Endothelial cell of umbilical vein (primary cell): ENCODE measurements around the gene HMGXB3. TPM values are rescaled to one million over a fixed set of nuclear protein-coding genes. Genes with fewer than 3 reads are reported as not detected.

ENCODE experiments used
- BruUV-seq: library from RNA; stranded (reverse); fragments of 400-500 nt; replicated peaks from 2 replicates; lab custom pipeline; 2021; lab: Mats Ljungman, UMichigan
- CTCF ChIA-PET: fragments of 300-600, 350-600 bp; sonication (Branson Sonifier 250); formaldehyde crosslinking; loops from one replicate; lab custom pipeline; 2021; ENCODE audit warnings: antibody characterized with exemption, inconsistent platforms; lab: Charles Lee
- POLR2A ChIA-PET: fragments of 300-600, 350-600 bp; sonication (Branson Sonifier 250); formaldehyde crosslinking; loops from one replicate; lab custom pipeline; 2021; ENCODE audit warnings: antibody characterized with exemption, inconsistent platforms; lab: Charles Lee
- DNase-seq: peaks from one replicate; pipeline ENCODE4 v3.0.0-alpha.2; 2011; ENCODE audit warnings: low read depth, low spot score
- FAIRE-seq: peaks from 2 replicates; lab custom pipeline; 2011; peaks lifted over from hg19 to GRCh38; lab: Jason Lieb, UNC
- H2AFZ ChIP-seq: 2 replicates; pipeline ENCODE4 v1.6.0; 2012; ENCODE audit warnings: low read depth, low read length, control low read depth, inconsistent platforms
- H3K27ac ChIP-seq: 2 replicates; pipeline ENCODE4 v1.5.1; 2011; ENCODE audit warnings: low read depth, mild to moderate bottlenecking, control low read depth, low read length, moderate library complexity; ENCODE audit not compliant: insufficient read depth
- H3K27me3 ChIP-seq, 2 experiments: 2 replicates each; pipeline versions ENCODE4 v1.6.0 to v1.6.1; 2011; ENCODE audit warnings: low read length in 2 of 2, mixed read lengths in 1 of 2; ENCODE audit not compliant: control insufficient read depth in 2 of 2, insufficient read depth in 2 of 2
- H3K36me3 ChIP-seq, 2 experiments: 2 replicates in 1 of 2; 3 replicates in 1 of 2; pipeline ENCODE4 v1.5.1; 2011; ENCODE audit warnings: low read length in 2 of 2, mild to moderate bottlenecking in 1 of 2, moderate library complexity in 1 of 2; ENCODE audit not compliant: control insufficient read depth in 2 of 2, insufficient read depth in 2 of 2; ENCODE audit errors: extremely low read depth in 1 of 2
- H3K4me1 ChIP-seq: 3 replicates; pipeline ENCODE4 v1.5.1; 2011; ENCODE audit warnings: mild to moderate bottlenecking, low read length; ENCODE audit not compliant: control insufficient read depth, insufficient read depth; ENCODE audit errors: extremely low read depth
- H3K4me2 ChIP-seq: 2 replicates; pipeline ENCODE4 v1.6.1; 2011; ENCODE audit warnings: low read length, control low read depth, mixed read lengths; ENCODE audit not compliant: insufficient read depth
- H3K4me3 ChIP-seq, 3 experiments: fragments of 200-600 bp in 1 of 3; sonication (generic), shearing (Covaris generic) in 1 of 3; replicated peaks in 1 of 3; 2 replicates each; pipeline ENCODE4 v1.5.1; 2011 to 2016; ENCODE audit warnings: control low read depth in 3 of 3, low read length in 3 of 3, mild to moderate bottlenecking in 2 of 3, inconsistent platforms in 1 of 3, low read depth in 1 of 3, moderate library complexity in 1 of 3; ENCODE audit not compliant: insufficient read depth in 1 of 3
- H3K79me2 ChIP-seq: 2 replicates; pipeline ENCODE4 v1.6.0; 2012; ENCODE audit warnings: low read length, inconsistent platforms; ENCODE audit not compliant: control insufficient read depth, insufficient read depth
- H3K9ac ChIP-seq: replicated peaks from 2 replicates; pipeline ENCODE3; 2011; ENCODE audit warnings: low read length, control low read depth; ENCODE audit not compliant: insufficient read depth; ENCODE audit errors: extremely low read depth
- H3K9me1 ChIP-seq: replicated peaks from 3 replicates; pipeline ENCODE4 v1.6.0; 2011; ENCODE audit warnings: mild to moderate bottlenecking, low read length; ENCODE audit not compliant: control insufficient read depth, insufficient read depth; ENCODE audit errors: extremely low read depth
- H3K9me3 ChIP-seq: replicated peaks from 2 replicates; pipeline ENCODE4 v1.5.1; 2012; ENCODE audit warnings: low read length, inconsistent platforms; ENCODE audit not compliant: control insufficient read depth, insufficient read depth
- H4K20me1 ChIP-seq: replicated peaks from 2 replicates; pipeline ENCODE3; 2011; ENCODE audit warnings: mild to moderate bottlenecking, low read length; ENCODE audit not compliant: control insufficient read depth, insufficient read depth; ENCODE audit errors: extremely low read depth
- CTCF ChIP-seq, 2 donors: IDR thresholded peaks; 1 replicate in 1 of 2; 2 replicates in 1 of 2; pipeline ENCODE4 v1.5.1; 2011; ENCODE audit warnings: low read length in 2 of 2, mild to moderate bottlenecking in 2 of 2, moderate library complexity in 2 of 2, control low read depth in 1 of 2, inconsistent platforms in 1 of 2, low read depth in 1 of 2; ENCODE audit not compliant: insufficient read depth in 1 of 2; ENCODE audit errors: extremely low read depth in 1 of 2
- EZH2 ChIP-seq: IDR thresholded peaks from 2 replicates; pipeline ENCODE4 v1.6.1; 2012; ENCODE audit warnings: borderline replicate concordance, low read depth, mild to moderate bottlenecking, moderate library complexity, low read length, inconsistent platforms; ENCODE audit not compliant: severe bottlenecking
- FOS ChIP-seq: IDR thresholded peaks from 2 replicates; pipeline ENCODE4 v1.6.1; 2011; ENCODE audit warnings: mild to moderate bottlenecking, low read length, moderate library complexity, borderline replicate concordance; ENCODE audit not compliant: insufficient read depth
- GATA2 ChIP-seq: IDR thresholded peaks from 2 replicates; pipeline ENCODE4 v1.7.0; 2011; ENCODE audit warnings: low read depth, mild to moderate bottlenecking, moderate library complexity, mixed read lengths, low read length; ENCODE audit not compliant: insufficient read length, insufficient read depth
- JUN ChIP-seq: IDR thresholded peaks from 2 replicates; pipeline ENCODE4 v1.6.1; 2011; ENCODE audit warnings: borderline replicate concordance, low read depth; ENCODE audit not compliant: insufficient read length, insufficient read depth
- MAX ChIP-seq: IDR thresholded peaks from 2 replicates; pipeline ENCODE4 v1.6.1; 2011; ENCODE audit not compliant: insufficient read depth, insufficient read length
- MYC ChIP-seq: IDR thresholded peaks from one replicate; pipeline ENCODE4 v1.6.1; 2011; ENCODE audit warnings: mild to moderate bottlenecking, low read depth, low read length
- POLR2A ChIP-seq: IDR thresholded peaks from 2 replicates; pipeline ENCODE4 v1.6.1; 2012; ENCODE audit warnings: low read depth, mild to moderate bottlenecking, control low read depth, low read length
- POLR2AphosphoS5 ChIP-seq: IDR thresholded peaks from 2 replicates; pipeline ENCODE4 v1.6.1; 2012; ENCODE audit warnings: low read depth, mild to moderate bottlenecking, control low read depth, low read length, moderate library complexity; ENCODE audit not compliant: insufficient read depth
- dilution Hi-C: fragments of 300-500 bp; cut with MboI; formaldehyde crosslinking; loops from one replicate; pipeline ENCODE4 v1.15.0; 2019; ENCODE audit warnings: low sequenced_read_pairs; ENCODE audit not compliant: extremely low pct_ligation_motif_present
- intact Hi-C: fragments of 100-400 bp; cut with micrococcal nuclease; formaldehyde crosslinking; loops from one replicate; pipeline ENCODE4 v1.10.0; 2022
- polyA plus RNA-seq, 4 experiments: library from polyadenylated mRNA; depleted of rRNA in 3 of 4; stranded (reverse) in 3 of 4; unstranded in 1 of 4; fragments of >200 nt; gene quantifications; 2 replicates each; pipeline versions ENCODE4 v1.2.1 to v1.2.3, GENCODE V29; 2011 to 2012; ENCODE audit warnings: missing spikeins in 1 of 4
- total RNA-seq: library from RNA; stranded (reverse); gene quantifications from 2 replicates; pipeline ENCODE4 v1.2.3, GENCODE V29; 2021

HMGXB3 gene
- total and polyA plus RNA-seq, 2 donors (not counting 3 experiments of a cell fraction or from before 2014, with no cell fraction given): 34.8 to 52.6 TPM

- intact Hi-C loops: no loop called here
- H2AFZ ChIP-seq: no peak overlapping the region
Measured at GRCh38 chr5:149966946-149967345, 33.6 kb upstream of the HMGXB3 start.

More at GRCh38 chr5:149966946-149967345, 33.6 kb upstream of the HMGXB3 start:
- ChIA-PET CTCF (interaction anchor here (1.0 to 13.6 kb wide), 5 partner anchors 9 to 139 kb away, joined by 3 to 421 read pairs (median 149); no protein-coding TSS in a partner anchor), POLR2A (no interaction called here)
- BruUV-seq: no TSS peak
- no peaks in the 10 kb centered on the region for H3K9me3 ChIP-seq
- no peaks in the 10 kb centered on the region for H3K36me3 ChIP-seq
- H3K4me3 ChIP-seq: no peak overlapping the region
- no peak overlapping the region for H3K4me2 ChIP-seq
- no peak for DNase-seq
- peaks cover under 1% of the 10 kb centered on the region for H3K4me1 ChIP-seq
- dilution Hi-C loops: no loop called here
- H4K20me1 ChIP-seq: no peaks in the 10 kb centered on the region
- no peak overlapping the region for H3K27ac ChIP-seq
- no peaks in the 10 kb centered on the region for H3K27me3 ChIP-seq
- H3K79me2 ChIP-seq: no peaks in the 10 kb centered on the region
- H3K9ac ChIP-seq: no peak overlapping the region
- no peaks in the 10 kb centered on the region for H3K9me1 ChIP-seq
- no peak for TF ChIP-seq EZH2
- no peak for TF ChIP-seq CTCF (IDR thresholded peaks at IDR 0.05; ENCODE audit: extremely low read depth in 1 of 2, insufficient read depth in 1 of 2, low read depth in 1 of 2, low read length in 2 of 2)
- no peak for TF ChIP-seq POLR2A
- TF ChIP-seq GATA2: no peak
- no peak for TF ChIP-seq JUN
- TF ChIP-seq MAX: no peak
- TF ChIP-seq POLR2AphosphoS5: no peak
- no peak for TF ChIP-seq FOS
- TF ChIP-seq MYC: no peak
- no peak for FAIRE-seq
